K562 (cell line): ENCODE results near the gene SLC48A1. TPM values are rescaled to one million over a fixed set of nuclear protein-coding genes. Genes with fewer than 3 reads are reported as not detected.
A peak's percentile ranks its signal among the peaks of the same experiment; 100 is the strongest.

Experiments used
- CBX2 ChIP-seq: fragments of 200-600 bp; sonication (generic); IDR thresholded peaks from one replicate; pipeline ENCODE4 v1.6.1; 2012; ENCODE audit warnings: mild to moderate bottlenecking, low read length, inconsistent platforms; ENCODE audit not compliant: insufficient read depth, poor library complexity, severe bottlenecking
- CC2D1A ChIP-seq: fragments of 450-650 bp; IDR thresholded peaks from 2 replicates; pipeline ENCODE4 v1.6.1; 2017; ENCODE audit warnings: mild to moderate bottlenecking
- DNMT1 ChIP-seq: fragments of 450-650 bp; IDR thresholded peaks from 2 replicates; pipeline ENCODE4 v1.6.1; 2016; ENCODE audit warnings: antibody characterized with exemption, mild to moderate bottlenecking
- ETV5 ChIP-seq: sonication (generic); formaldehyde crosslinking; IDR thresholded peaks from 2 replicates; pipeline ENCODE4 v1.4.0; 2020; ENCODE audit warnings: low read depth, mild to moderate bottlenecking, missing genetic modification reagents
- FOXM1 ChIP-seq, 2 experiments: fragments of 450-650 bp in 1 of 2; sonication (generic) in 1 of 2; formaldehyde crosslinking in 1 of 2; IDR thresholded peaks; 2 replicates each; pipeline versions ENCODE4 v1.6.1 to v1.9.0; 2017 to 2022; ENCODE audit warnings: low read depth in 2 of 2, mild to moderate bottlenecking in 2 of 2, missing genetic modification reagents in 1 of 2, moderate library complexity in 1 of 2
- L3MBTL2 ChIP-seq: fragments of 450-650 bp; IDR thresholded peaks from 2 replicates; pipeline ENCODE4 v1.6.1; 2016; ENCODE audit warnings: mild to moderate bottlenecking, moderate library complexity
- NFE2 ChIP-seq: IDR thresholded peaks from 2 replicates; pipeline ENCODE4 v1.6.1; 2014; ENCODE audit warnings: antibody characterized with exemption, low read depth
- NR2C2 ChIP-seq, 2 experiments: fragments of 200-800 bp in 1 of 2; sonication (Bioruptor generic) in 1 of 2; sonication (generic) in 1 of 2; formaldehyde crosslinking in 1 of 2; IDR thresholded peaks; 2 replicates each; pipeline versions ENCODE4 v1.6.1 to v1.8.0; 2016 to 2022; ENCODE audit warnings: mild to moderate bottlenecking in 1 of 2, missing compliant biosample characterization in 1 of 2, missing genetic modification characterization in 1 of 2, missing genetic modification reagents in 1 of 2
- NRF1 ChIP-seq, 2 experiments: fragments of 450-650 bp; IDR thresholded peaks in 1 of 2; conservative IDR thresholded peaks in 1 of 2; 2 replicates each; pipeline ENCODE4 v1.6.1; 2014; ENCODE audit warnings: mild to moderate bottlenecking in 2 of 2
- PCBP2 ChIP-seq: fragments of 200-400 bp; formaldehyde crosslinking; IDR thresholded peaks from 2 replicates; pipeline ENCODE4 v1.6.1; 2018; ENCODE audit warnings: low read length, low read depth, mild to moderate bottlenecking, moderate library complexity; ENCODE audit not compliant: poor library complexity, severe bottlenecking
- RBBP5 ChIP-seq: fragments of 200-600 bp; sonication (generic); IDR thresholded peaks from 2 replicates; pipeline ENCODE4 v1.6.1; 2012; ENCODE audit warnings: borderline replicate concordance, mild to moderate bottlenecking, low read length, control low read depth, inconsistent platforms; ENCODE audit not compliant: insufficient read depth, poor library complexity, severe bottlenecking
- TCF3 ChIP-seq: sonication (generic); formaldehyde crosslinking; IDR thresholded peaks from 2 replicates; pipeline ENCODE4 v1.4.0; 2020; ENCODE audit warnings: mild to moderate bottlenecking, missing genetic modification reagents
- TRIM24 ChIP-seq, 2 experiments: fragments of 450-650 bp; IDR thresholded peaks; 2 replicates each; pipeline ENCODE4 v1.6.1; 2016
- TRIM28 ChIP-seq: fragments of 450-650 bp; IDR thresholded peaks from 2 replicates; pipeline ENCODE4 v1.6.1; 2017
- polyA plus RNA-seq, 8 experiments: library from polyadenylated mRNA; depleted of rRNA in 4 of 8; stranded (reverse) in 5 of 8; unstranded in 3 of 8; fragments of >200 nt; fragmentation: Nextera tagmentation in 2 of 8; fragmentation: Illumina TruSeq in 1 of 8; extraction: Ambion mirVana in 2 of 8; extraction: Trizol in 1 of 8; gene quantifications; 2 replicates each; pipeline versions ENCODE4 v1.2.1 to v1.2.3, GENCODE V29; 2011 to 2014; ENCODE audit warnings: inconsistent platforms in 1 of 8, missing spikeins in 1 of 8
- total RNA-seq, 7 experiments: library from RNA; depleted of rRNA in 6 of 7; stranded (reverse); fragments of >200 nt in 6 of 7; fragmentation: Illumina TruSeq in 2 of 7; extraction: Trizol in 2 of 7; gene quantifications; 2 replicates each; pipeline versions ENCODE4 v1.2.1 to v1.2.3, GENCODE V29; 2011 to 2021; ENCODE audit warnings: low replicate concordance in 1 of 7
- TF ChIP-seq, protein P1 (sequence below): fragments of 250-450 bp; sonication (Bioruptor Pico); IDR thresholded peaks from 2 replicates; pipeline ENCODE4 v1.5.1; 2021; ENCODE audit warnings: mild to moderate bottlenecking
- TF ChIP-seq, protein P2 (sequence below): sonication (generic); formaldehyde crosslinking; IDR thresholded peaks from 2 replicates; pipeline ENCODE4 v1.9.0; 2022; ENCODE audit warnings: mild to moderate bottlenecking, missing genetic modification reagents
- TF ChIP-seq, protein P3 (sequence below): fragments of 250-450 bp; sonication (Bioruptor Pico); IDR thresholded peaks from 2 replicates; pipeline ENCODE4 v1.9.0; 2021; ENCODE audit warnings: mild to moderate bottlenecking
- TF ChIP-seq, protein P4 (sequence below): sonication (generic); formaldehyde crosslinking; IDR thresholded peaks from 2 replicates; pipeline ENCODE4 v1.4.0; 2020; ENCODE audit warnings: mild to moderate bottlenecking, missing genetic modification reagents
- TF ChIP-seq, protein P5 (sequence below): fragments of 450-650 bp; IDR thresholded peaks from 2 replicates; pipeline ENCODE4 v1.6.1; 2016; ENCODE audit warnings: mild to moderate bottlenecking

The SLC48A1 gene
- total and polyA plus RNA-seq, 9 of the 15 experiments (the other 6 are each of a cell fraction or from before 2014, with no cell fraction given) = 10.7 to 37.5 (median 18.7) TPM

DNA sequence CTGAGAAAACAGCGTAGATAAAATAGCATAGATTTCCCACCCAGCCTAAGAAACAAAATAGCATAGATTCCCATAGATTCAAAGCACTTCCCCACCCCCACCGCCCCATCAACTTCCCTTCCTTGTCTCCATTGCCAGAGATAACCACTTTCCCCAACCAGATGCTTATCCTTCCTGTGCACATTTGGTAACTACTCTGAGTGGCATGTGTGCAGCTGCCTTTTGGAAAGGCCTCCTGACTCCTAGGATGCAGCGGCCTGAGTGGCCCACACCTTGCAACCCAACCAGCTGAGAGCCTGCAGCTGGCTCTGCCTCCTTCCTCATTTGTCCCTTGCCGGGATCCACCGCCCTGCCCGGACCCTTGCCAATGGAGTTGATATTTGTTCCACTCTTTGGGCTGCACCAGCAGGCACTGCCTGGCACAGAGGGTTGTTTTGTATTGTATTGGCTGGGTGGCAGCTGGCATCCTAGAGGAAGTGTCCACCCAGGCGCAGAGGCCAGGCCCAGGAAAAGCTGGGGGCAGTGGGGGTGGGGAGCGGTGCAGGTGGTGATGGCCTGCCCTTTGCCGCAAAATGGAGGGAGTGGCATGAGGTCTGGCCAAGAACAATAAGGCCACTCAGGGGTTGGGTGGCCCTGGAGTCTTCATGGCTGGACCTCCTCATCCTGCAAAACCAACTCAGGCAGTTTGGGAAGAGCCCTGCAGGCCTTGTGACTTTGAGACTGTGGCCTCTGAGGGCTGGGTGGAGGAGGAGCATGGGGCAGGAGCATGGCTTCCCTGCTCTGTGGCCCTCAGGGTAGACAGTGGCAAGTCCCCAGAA, 4.9 kb downstream of the SLC48A1 start (continued):
- TF ChIP-seq TCF3 (CRISPR knock-in tag) (peak; percentile 88), TRIM24 (IDR thresholded peaks at IDR 0.05) (peak; percentile 91 to 93), TRIM28 (no peak), RBBP5 (no peak), PCBP2 (no peak), CBX2 (no peak), NFE2 (peak; percentile 45; the same call in 1 of the 2 replicates), DNMT1 (no peak), FOXM1 (IDR thresholded peaks at IDR 0.05; ENCODE audit: low read depth) (peak; percentile 75), FOXM1 (CRISPR knock-in tag; IDR thresholded peaks at IDR 0.05; ENCODE audit: low read depth) (no peak), NR2C2 (CRISPR knock-in tag; IDR thresholded peaks at IDR 0.05) (no peak), NR2C2 (tag; IDR thresholded peaks at IDR 0.05) (no peak), CC2D1A (peak; percentile 61; the same call in 1 of the 2 replicates), ETV5 (no peak), L3MBTL2 (peak; percentile 43; the same call in 1 of the 2 replicates), NRF1 (conservative IDR thresholded peaks at IDR 0.05 in 1 of 2, IDR thresholded peaks at IDR 0.05 in 1 of 2) (no peak)
- TF ChIP-seq, protein P1, sequence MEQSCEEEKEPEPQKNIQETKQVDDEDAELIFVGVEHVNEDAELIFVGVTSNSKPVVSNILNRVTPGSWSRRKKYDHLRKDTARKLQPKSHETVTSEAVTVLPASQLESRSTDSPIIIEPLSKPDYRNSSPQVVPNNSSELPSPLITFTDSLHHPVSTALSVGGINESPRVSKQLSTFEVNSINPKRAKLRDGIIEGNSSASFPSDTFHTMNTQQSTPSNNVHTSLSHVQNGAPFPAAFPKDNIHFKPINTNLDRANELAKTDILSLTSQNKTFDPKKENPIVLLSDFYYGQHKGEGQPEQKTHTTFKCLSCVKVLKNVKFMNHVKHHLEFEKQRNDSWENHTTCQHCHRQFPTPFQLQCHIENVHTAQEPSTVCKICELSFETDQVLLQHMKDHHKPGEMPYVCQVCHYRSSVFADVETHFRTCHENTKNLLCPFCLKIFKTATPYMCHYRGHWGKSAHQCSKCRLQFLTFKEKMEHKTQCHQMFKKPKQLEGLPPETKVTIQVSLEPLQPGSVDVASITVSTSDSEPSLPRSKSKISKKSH (CRISPR knock-in tag) = no peak
- TF ChIP-seq, protein P2, sequence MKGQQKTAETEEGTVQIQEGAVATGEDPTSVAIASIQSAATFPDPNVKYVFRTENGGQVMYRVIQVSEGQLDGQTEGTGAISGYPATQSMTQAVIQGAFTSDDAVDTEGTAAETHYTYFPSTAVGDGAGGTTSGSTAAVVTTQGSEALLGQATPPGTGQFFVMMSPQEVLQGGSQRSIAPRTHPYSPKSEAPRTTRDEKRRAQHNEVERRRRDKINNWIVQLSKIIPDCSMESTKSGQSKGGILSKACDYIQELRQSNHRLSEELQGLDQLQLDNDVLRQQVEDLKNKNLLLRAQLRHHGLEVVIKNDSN (CRISPR knock-in tag) = no peak
- TF ChIP-seq, protein P3, sequence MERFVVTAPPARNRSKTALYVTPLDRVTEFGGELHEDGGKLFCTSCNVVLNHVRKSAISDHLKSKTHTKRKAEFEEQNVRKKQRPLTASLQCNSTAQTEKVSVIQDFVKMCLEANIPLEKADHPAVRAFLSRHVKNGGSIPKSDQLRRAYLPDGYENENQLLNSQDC = no peak
- TF ChIP-seq, protein P4, sequence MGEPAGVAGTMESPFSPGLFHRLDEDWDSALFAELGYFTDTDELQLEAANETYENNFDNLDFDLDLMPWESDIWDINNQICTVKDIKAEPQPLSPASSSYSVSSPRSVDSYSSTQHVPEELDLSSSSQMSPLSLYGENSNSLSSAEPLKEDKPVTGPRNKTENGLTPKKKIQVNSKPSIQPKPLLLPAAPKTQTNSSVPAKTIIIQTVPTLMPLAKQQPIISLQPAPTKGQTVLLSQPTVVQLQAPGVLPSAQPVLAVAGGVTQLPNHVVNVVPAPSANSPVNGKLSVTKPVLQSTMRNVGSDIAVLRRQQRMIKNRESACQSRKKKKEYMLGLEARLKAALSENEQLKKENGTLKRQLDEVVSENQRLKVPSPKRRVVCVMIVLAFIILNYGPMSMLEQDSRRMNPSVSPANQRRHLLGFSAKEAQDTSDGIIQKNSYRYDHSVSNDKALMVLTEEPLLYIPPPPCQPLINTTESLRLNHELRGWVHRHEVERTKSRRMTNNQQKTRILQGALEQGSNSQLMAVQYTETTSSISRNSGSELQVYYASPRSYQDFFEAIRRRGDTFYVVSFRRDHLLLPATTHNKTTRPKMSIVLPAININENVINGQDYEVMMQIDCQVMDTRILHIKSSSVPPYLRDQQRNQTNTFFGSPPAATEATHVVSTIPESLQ (CRISPR knock-in tag) = no peak
- TF ChIP-seq, protein P5, sequence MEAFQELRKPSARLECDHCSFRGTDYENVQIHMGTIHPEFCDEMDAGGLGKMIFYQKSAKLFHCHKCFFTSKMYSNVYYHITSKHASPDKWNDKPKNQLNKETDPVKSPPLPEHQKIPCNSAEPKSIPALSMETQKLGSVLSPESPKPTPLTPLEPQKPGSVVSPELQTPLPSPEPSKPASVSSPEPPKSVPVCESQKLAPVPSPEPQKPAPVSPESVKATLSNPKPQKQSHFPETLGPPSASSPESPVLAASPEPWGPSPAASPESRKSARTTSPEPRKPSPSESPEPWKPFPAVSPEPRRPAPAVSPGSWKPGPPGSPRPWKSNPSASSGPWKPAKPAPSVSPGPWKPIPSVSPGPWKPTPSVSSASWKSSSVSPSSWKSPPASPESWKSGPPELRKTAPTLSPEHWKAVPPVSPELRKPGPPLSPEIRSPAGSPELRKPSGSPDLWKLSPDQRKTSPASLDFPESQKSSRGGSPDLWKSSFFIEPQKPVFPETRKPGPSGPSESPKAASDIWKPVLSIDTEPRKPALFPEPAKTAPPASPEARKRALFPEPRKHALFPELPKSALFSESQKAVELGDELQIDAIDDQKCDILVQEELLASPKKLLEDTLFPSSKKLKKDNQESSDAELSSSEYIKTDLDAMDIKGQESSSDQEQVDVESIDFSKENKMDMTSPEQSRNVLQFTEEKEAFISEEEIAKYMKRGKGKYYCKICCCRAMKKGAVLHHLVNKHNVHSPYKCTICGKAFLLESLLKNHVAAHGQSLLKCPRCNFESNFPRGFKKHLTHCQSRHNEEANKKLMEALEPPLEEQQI = no peak
